Activated CD8-positive, alpha-beta T cell treated with anti-CD3 and anti-CD28 coated beads, Interleukin-2, amount 10 ng/mL, durations not matched to agents 7 days and 5 days (primary cell): ENCODE measurements around the gene TRAIP. TPM values are rescaled to one million over a fixed set of nuclear protein-coding genes. Genes with fewer than 3 reads are reported as not detected.

Experiments used
- microRNA-seq: library from miRNA; unstranded; fragments of <30 nt; microRNA quantifications from one replicate; pipeline ENCODE4 v1.2.0, GENCODE V29; 2022
- total RNA-seq, 2 experiments: library from RNA; stranded (reverse); gene quantifications; one replicate each; pipeline ENCODE4 v1.2.3, GENCODE V29; 2021

Gene TRAIP
- total RNA-seq, 2 experiments from 2014 or later, result 32.0 to 32.9 TPM

Small RNA genes lying within 50 kb of the gene (microRNA-seq; reads per million reads assigned to microRNA genes)
- 2.3 reads per million for gene MIR5193

Other genes starting within 250 kb of the TRAIP start
- 100 to 1,000 TPM; 179 to 192 TPM for gene APEH, start 182.2 kb downstream of the TRAIP start, total RNA-seq
- gene MST1, start 167.1 kb downstream of the TRAIP start, total RNA-seq, result 1 to 10 TPM; 3.8 to 4.7 TPM
- 10 to 100 TPM; 36.3 to 45.8 TPM for gene RNF123, start 167.0 kb downstream of the TRAIP start, total RNA-seq
- gene AMIGO3, start 136.9 kb downstream of the TRAIP start, total RNA-seq, result 1 to 10 TPM in 1 of 2 experiments, under 1 TPM in 1; 0.95 to 2.0 TPM
- gene GMPPB, start 132.6 kb downstream of the TRAIP start, total RNA-seq, result 10 to 100 TPM; 50.4 to 53.0 TPM
- gene IP6K1, start 70.0 kb downstream of the TRAIP start, total RNA-seq, result 10 to 100 TPM; 37.7 to 38.1 TPM
- gene CDHR4, start 56.7 kb downstream of the TRAIP start, total RNA-seq, result not detected
- gene INKA1, start 53.3 kb downstream of the TRAIP start, total RNA-seq, result 1 to 10 TPM; 1.3 to 2.2 TPM
- 100 to 1,000 TPM; 187 to 208 TPM for gene UBA7, start 42.6 kb downstream of the TRAIP start, total RNA-seq
- gene CAMKV, start 13.3 kb upstream of the TRAIP start, total RNA-seq, result not detected
- 1 to 10 TPM; 3.2 to 3.9 TPM for gene MST1R, start 47.3 kb upstream of the TRAIP start, total RNA-seq
- gene MON1A, start 73.2 kb upstream of the TRAIP start, total RNA-seq, result 10 to 100 TPM; 13.4 to 15.0 TPM
- gene RBM6, start 83.6 kb upstream of the TRAIP start, total RNA-seq, result 100 to 1,000 TPM; 104 to 112 TPM
- gene RBM5, start 232.4 kb upstream of the TRAIP start, total RNA-seq, result 100 to 1,000 TPM; 180 to 185 TPM